Sciatic nerve (tissue), 2 donors: ENCODE results near the gene CYB561D1. TPM values are rescaled to one million over a fixed set of nuclear protein-coding genes. Genes with fewer than 3 reads are reported as not detected.

Experiments used
- ATAC-seq: fragments of 200-7000 bp; cut with Tn5 transposase; one replicate; pipeline ENCODE4 v1.9.1; 2020; ENCODE audit warnings: mild to moderate bottlenecking, moderate library complexity
- DNase-seq: peaks from one replicate; pipeline ENCODE4 v3.0.0-alpha.2; 2020; ENCODE audit warnings: low spot score
- intact Hi-C: fragments of 100-400 bp; cut with DNase I; formaldehyde crosslinking; loops from one replicate; pipeline ENCODE4 v1.14.2; 2022
- total RNA-seq: library from RNA; stranded (reverse); fragmentation: NEBNext Ultra II Directional; extraction: Animal tissue kit (Norgen Biotek cat#: 25700); gene quantifications from one replicate; pipeline ENCODE4 v1.2.1, GENCODE V29; 2021
- donor health status: DM: no; HTN: no; CAD: no.
- donor health status: DM: no; HTN: no; CAD: no.

CYB561D1 gene
- total RNA-seq, 1 donor from 2014 or later: 7.6 TPM

DNA sequence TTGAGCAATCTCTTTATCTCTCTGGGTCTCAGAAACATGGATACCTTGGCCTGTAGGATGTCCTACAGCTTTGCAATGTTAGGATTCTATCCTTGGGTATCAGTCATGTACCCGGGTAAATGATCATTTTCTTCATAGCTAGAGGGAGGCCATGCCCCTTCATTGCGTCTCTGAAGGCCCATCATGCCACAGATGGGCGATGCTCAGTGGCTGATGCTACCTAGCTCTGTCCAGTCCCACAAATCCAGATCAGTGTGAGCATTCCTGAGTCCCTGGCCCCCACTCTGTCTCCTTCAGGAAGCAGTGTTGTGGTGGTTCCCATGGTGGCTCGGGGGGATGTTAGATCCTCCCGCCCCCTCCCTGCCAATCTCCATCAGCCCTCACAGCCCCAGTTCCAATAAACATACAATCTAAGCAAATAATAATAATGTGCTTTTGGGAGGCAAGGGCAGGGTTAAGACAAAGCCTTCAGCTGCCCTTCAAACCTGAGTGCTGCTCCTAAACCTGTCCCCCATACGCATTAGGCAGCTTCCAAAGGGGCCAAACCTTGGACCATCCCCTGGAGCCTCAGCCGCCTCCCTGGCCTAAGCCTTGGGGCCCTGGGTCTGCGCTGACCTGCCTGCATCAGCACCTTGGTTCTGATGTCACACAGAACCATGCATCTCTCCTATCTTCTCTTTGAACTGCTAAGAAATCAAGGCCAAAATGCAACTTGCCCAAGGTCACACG, 45.1 kb downstream of the CYB561D1 start:
- ATAC-seq (no peak), DNase-seq (peak; percentile 47)
- intact Hi-C loops: no loop called here

GRCh38 chr1:109539676-109540075, 45.8 kb downstream of the CYB561D1 start, which contains the start of gene GPR61:
TSS of gene GPR61 (plus strand) at chr1:109539872. CDS start at chr1:109543023, 3,151 bp downstream.
- no peak for ATAC-seq
- peak; percentile 42 for DNase-seq
- intact Hi-C loops: loop anchor here (5.0 kb wide), 1 partner anchor 233 kb away; no protein-coding TSS in a partner anchor

GRCh38 chr1:109541102-109541501, 47.2 kb downstream of the CYB561D1 start:
- intact Hi-C loops: loop anchor here (5.0 kb wide), 1 partner anchor 231 kb away; no protein-coding TSS in a partner anchor
- DNase-seq (no peak), ATAC-seq (no peak)

GRCh38 chr1:109542657-109543056, 48.8 kb downstream of the CYB561D1 start:
- intact Hi-C loops: loop anchor here (5.0 kb wide), 1 partner anchor 230 kb away; no protein-coding TSS in a partner anchor
- ATAC-seq (no peak), DNase-seq (peak; percentile 53)

DNA sequence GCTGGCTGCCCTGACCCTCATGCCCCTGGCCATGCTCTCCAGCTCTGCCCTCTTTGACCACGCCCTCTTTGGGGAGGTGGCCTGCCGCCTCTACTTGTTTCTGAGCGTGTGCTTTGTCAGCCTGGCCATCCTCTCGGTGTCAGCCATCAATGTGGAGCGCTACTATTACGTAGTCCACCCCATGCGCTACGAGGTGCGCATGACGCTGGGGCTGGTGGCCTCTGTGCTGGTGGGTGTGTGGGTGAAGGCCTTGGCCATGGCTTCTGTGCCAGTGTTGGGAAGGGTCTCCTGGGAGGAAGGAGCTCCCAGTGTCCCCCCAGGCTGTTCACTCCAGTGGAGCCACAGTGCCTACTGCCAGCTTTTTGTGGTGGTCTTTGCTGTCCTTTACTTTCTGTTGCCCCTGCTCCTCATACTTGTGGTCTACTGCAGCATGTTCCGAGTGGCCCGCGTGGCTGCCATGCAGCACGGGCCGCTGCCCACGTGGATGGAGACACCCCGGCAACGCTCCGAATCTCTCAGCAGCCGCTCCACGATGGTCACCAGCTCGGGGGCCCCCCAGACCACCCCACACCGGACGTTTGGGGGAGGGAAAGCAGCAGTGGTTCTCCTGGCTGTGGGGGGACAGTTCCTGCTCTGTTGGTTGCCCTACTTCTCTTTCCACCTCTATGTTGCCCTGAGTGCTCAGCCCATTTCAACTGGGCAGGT, 49.5 kb downstream of the CYB561D1 start:
- intact Hi-C loops: loop anchor here (5.0 kb wide), 1 partner anchor 229 kb away; no protein-coding TSS in a partner anchor
- DNase-seq (no peak), ATAC-seq (no peak)

DNA sequence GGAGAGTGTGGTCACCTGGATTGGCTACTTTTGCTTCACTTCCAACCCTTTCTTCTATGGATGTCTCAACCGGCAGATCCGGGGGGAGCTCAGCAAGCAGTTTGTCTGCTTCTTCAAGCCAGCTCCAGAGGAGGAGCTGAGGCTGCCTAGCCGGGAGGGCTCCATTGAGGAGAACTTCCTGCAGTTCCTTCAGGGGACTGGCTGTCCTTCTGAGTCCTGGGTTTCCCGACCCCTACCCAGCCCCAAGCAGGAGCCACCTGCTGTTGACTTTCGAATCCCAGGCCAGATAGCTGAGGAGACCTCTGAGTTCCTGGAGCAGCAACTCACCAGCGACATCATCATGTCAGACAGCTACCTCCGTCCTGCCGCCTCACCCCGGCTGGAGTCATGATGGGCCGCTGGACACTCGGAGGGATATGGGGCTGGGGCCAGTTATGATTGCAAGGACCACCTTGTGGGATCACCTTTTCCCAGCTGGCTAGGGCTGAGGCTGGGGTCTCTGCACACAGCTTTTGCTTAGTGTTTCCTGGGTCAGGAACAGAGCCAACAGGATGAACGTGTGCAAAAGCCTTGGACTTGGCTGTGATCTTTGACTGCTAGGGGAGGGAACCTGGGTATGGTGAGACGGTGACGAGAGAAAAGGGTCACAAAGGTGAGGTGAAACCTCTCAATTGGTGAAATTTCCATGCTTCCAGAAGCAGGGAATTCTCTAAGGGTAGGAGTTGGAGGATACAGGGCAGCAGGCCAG, 50.3 kb downstream of the CYB561D1 start:
- intact Hi-C loops: loop anchor here (5.0 kb wide), 1 partner anchor 228 kb away; no protein-coding TSS in a partner anchor
- ATAC-seq (no peak), DNase-seq (no peak)

GRCh38 chr1:109546311-109547109, 52.6 kb downstream of the CYB561D1 start:
- DNase-seq: peak; percentile 96
- ATAC-seq: peak; percentile 69
- intact Hi-C loops: loop anchor here (5.0 kb wide), 1 partner anchor 86 kb away; no protein-coding TSS in a partner anchor

DNA sequence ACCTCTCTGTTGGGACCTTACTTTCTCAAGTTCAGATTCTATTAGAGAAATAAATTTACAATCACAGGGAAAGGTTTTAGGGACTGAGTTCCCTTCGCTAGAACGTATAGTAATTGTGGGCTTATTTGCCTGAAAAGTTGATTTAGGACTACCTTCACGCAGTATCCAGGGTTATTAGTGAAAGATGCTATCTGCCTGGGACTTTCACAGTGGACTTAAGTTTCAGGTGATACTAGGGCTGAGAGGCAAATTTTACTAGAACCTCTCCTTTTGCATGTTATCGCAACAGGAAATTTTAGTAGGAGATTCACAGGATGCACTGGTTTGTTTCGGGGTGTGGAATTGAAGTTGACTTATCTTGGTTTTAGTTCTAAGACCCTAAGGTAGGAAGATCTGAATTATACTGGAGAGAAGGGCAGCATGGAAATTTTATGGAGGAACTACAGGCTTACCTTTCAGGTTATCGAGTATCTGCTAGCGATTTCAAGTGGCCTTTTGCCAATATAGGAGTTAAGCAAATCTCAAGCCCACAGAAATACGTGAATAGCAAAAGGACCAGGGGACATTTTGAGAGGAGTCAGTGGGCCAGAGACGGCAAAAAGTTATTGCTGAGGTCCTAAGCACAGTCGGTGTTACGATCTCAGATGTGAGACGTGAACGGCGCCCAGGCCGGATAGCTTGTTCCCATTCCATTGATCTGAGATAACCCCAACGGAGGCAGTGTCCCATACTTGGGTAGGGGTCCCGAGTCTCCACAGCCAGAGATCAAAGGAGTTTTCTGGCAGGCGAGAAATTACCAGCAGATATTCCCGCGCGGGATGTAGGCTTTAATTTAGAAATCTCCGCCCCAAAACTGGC, 53.8 kb downstream of the CYB561D1 start:
- intact Hi-C loops: loop anchor here (5.0 kb wide), 1 partner anchor 85 kb away; no protein-coding TSS in a partner anchor
- DNase-seq (no peak), ATAC-seq (peak; percentile 41)

DNA sequence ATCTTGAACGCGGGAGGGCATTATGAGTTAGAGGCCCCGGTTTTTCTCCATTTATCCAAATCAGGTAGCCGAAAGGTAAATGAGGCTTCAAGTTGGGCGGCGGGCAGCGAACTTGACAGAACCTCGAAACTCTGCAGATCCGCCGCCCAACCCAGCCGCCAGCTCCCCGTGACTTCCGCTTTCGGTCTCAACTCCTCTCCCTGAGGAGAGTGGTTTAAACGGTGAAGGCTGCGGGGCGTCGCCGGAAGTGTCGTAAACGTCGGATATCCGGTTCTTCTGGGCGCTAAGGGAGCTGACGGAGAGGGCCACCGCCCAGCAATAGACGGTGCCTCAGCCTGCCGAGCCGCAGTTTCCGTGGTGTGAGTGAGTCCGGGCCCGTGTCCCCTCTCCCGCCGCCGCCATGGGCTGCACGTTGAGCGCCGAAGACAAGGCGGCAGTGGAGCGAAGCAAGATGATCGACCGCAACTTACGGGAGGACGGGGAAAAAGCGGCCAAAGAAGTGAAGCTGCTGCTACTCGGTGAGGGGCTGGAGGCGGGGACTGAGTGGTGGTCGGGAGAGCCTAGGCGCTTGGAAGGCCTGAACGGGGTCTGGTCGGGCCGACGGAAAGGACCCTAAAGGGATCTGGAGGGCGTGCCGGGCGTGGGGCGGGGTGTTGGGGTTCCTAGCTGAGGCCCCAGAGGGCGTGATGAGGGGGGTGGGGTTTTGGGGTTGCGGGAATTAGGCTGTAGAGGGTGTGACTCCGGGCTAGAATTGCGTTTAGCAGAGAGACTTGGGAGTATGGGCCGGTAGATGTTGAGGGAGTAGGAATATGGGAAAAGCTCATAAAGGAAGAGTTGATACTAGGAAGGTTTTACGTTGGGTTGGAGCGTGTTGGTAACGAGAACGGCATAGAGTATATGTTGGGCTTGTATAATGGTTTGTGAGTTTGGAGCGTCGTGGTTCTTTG, 54.7 kb downstream of the CYB561D1 start, which contains the start of gene GNAI3:
GNAI3 (plus strand) TSS at position 295 of the 947 bp plus-strand sequence; CDS start at position 401, 106 bp downstream.
- peak; percentile 98 for ATAC-seq

More for the DNA sequence above, 54.7 kb downstream of the CYB561D1 start, which contains the start of gene GNAI3:
- DNase-seq: peak; percentile 97
- intact Hi-C loops: loop anchor here (5.0 kb wide), 1 partner anchor 84 kb away; no protein-coding TSS in a partner anchor

Other genes with a start within 250 kb of the CYB561D1 start
- 24.0 TPM for gene CELSR2, start 244.6 kb upstream of the CYB561D1 start, total RNA-seq
- gene PSRC1, start 210.9 kb upstream of the CYB561D1 start, total RNA-seq: 7.6 TPM
- 0.45 TPM for gene MYBPHL, start 187.1 kb upstream of the CYB561D1 start, total RNA-seq
- gene SORT1, start 96.2 kb upstream of the CYB561D1 start, total RNA-seq: 111 TPM
- gene PSMA5, start 67.6 kb upstream of the CYB561D1 start, total RNA-seq: 44.8 TPM
- gene SYPL2, start 27.5 kb upstream of the CYB561D1 start, total RNA-seq: 4.2 TPM
- 5.0 TPM for gene ATXN7L2, start 10.2 kb upstream of the CYB561D1 start, total RNA-seq
- 15.6 TPM for gene AMIGO1, start 15.6 kb downstream of the CYB561D1 start, total RNA-seq
- gene GPR61, start 45.8 kb downstream of the CYB561D1 start, total RNA-seq: not detected
- 7.0 TPM for gene GNAI3, start 54.5 kb downstream of the CYB561D1 start, total RNA-seq
- gene GNAT2, start 125.5 kb downstream of the CYB561D1 start, total RNA-seq: not detected
- gene AMPD2, start 125.7 kb downstream of the CYB561D1 start, total RNA-seq: 49.5 TPM
- 36.7 TPM for gene GSTM4, start 162.0 kb downstream of the CYB561D1 start, total RNA-seq
- 194 TPM for gene GSTM2, start 174.0 kb downstream of the CYB561D1 start, total RNA-seq
- 91.5 TPM for gene GSTM1, start 193.7 kb downstream of the CYB561D1 start, total RNA-seq
- 41.6 TPM for gene GSTM5, start 218.2 kb downstream of the CYB561D1 start, total RNA-seq
- gene GSTM3, start 246.9 kb downstream of the CYB561D1 start, total RNA-seq: 104 TPM